AG04450 (cell line): ENCODE data around the gene PRRC2A. TPM values are rescaled to one million over a fixed set of nuclear protein-coding genes. Genes with fewer than 3 reads are reported as not detected.

Source experiments
- CTCF ChIA-PET: fragments of 300-600, 350-600 bp; formaldehyde crosslinking; extraction: SDS; loops from one replicate; lab custom pipeline; 2022; ENCODE audit warnings: antibody characterized with exemption, inconsistent platforms; lab: Charles Lee
- POLR2A ChIA-PET: fragments of 350-600 bp; formaldehyde crosslinking; extraction: SDS; loops from one replicate; lab custom pipeline; 2021; ENCODE audit warnings: antibody characterized with exemption, inconsistent platforms; lab: Yijun Ruan, JAX
- DNase-seq: peaks from one replicate; pipeline ENCODE4 v3.0.0-alpha.2; 2011; ENCODE audit warnings: low read depth, low spot score
- H3K27ac ChIP-seq: one replicate; pipeline ENCODE4 v1.5.1; 2012; ENCODE audit warnings: low read depth, low read length, control low read depth
- H3K27me3 ChIP-seq: one replicate; pipeline ENCODE4 v1.6.0; 2012; ENCODE audit warnings: low read length; ENCODE audit not compliant: control insufficient read depth, insufficient read depth
- H3K4me3 ChIP-seq: 2 replicates; pipeline ENCODE4 v1.5.1; 2011; ENCODE audit warnings: mild to moderate bottlenecking, low read depth, low read length, control low read depth
- H3K9me3 ChIP-seq: 2 replicates; pipeline ENCODE4 v1.5.1; 2012; ENCODE audit warnings: low read length; ENCODE audit not compliant: control insufficient read depth, insufficient read depth
- polyA plus RNA-seq: library from polyadenylated mRNA; depleted of rRNA; stranded (reverse); fragments of >200 nt; gene quantifications from 2 replicates; pipeline ENCODE4 v1.2.3, GENCODE V29; 2011
- TF ChIP-seq, protein P1 (sequence below): IDR thresholded peaks from 2 replicates; pipeline ENCODE4 v1.5.1; 2011; ENCODE audit warnings: low read depth, low read length, control low read depth, inconsistent platforms

The PRRC2A gene
- polyA plus RNA-seq, 1 experiment = 24.8 TPM

DNA sequence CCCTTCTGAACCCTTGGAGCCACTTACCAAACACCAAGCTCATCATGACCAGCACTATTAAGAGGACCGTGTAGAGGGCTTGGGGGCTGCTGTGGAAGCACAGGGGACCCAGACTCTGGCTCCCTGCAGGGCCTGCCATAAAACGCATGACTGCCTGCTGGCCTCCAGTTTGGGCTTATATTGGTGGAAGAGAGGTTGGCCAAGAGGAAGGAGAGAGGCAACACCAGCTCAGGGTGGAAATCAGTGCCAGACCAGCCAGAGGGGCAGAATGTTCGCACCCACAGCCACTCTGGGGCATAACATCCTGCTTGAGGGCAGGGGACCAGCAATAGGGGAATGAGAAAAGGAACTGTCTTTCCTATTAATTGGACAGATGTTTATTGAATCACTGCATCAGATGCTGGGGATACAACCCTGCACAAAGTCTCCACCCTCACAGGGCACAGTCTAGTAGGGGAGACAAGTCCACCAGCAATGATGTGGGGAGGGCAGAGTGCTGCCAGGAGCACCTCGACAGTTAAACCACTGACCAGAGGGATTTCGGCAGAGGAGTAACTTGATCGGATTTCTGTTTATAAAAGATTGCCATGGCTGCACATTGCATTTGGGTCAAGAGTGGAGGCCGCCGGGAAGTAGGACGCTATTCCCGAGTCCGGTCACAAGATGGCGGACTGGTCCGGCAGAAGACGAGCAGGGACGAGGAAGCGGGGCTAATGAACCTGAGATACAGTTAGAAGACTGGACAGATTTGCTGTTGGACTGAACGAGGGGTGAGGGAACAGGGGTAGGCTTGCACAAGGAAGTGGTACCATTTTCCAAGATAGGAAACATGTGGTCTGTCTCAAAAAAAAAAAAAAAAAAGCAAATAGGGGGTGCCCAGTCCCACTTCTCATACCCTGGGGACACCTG lies 60.0 kb downstream of the PRRC2A start, which contains the start of gene LY6G5C:
Gene LY6G5C, minus strand, starts transcription at position 842 of the 909 bp plus-strand sequence. Its CDS starts 694 bp downstream, at position 148.
- TF ChIP-seq, protein P1, sequence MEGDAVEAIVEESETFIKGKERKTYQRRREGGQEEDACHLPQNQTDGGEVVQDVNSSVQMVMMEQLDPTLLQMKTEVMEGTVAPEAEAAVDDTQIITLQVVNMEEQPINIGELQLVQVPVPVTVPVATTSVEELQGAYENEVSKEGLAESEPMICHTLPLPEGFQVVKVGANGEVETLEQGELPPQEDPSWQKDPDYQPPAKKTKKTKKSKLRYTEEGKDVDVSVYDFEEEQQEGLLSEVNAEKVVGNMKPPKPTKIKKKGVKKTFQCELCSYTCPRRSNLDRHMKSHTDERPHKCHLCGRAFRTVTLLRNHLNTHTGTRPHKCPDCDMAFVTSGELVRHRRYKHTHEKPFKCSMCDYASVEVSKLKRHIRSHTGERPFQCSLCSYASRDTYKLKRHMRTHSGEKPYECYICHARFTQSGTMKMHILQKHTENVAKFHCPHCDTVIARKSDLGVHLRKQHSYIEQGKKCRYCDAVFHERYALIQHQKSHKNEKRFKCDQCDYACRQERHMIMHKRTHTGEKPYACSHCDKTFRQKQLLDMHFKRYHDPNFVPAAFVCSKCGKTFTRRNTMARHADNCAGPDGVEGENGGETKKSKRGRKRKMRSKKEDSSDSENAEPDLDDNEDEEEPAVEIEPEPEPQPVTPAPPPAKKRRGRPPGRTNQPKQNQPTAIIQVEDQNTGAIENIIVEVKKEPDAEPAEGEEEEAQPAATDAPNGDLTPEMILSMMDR = peak; percentile 66
- H3K27ac ChIP-seq = peak within 1 kb of the TSS; percentile 78
- no peaks in the 10 kb centered on the region for H3K9me3 ChIP-seq
- ChIA-PET CTCF (interaction anchor here (0.6 to 2.1 kb wide), 16 partner anchors 10 to 272 kb away, joined by 3 to 9 read pairs (median 4); partner anchors contain the start of genes LSM2 and LY6G5B), POLR2A (interaction anchor here (0.8 kb wide), 2 partner anchors 23 to 155 kb away, joined by 3 to 10 read pairs; partner anchors contain the start of gene ABHD16A)
- DNase-seq = peak; percentile 91
- peak within 1 kb of the TSS; percentile 57 for H3K4me3 ChIP-seq
- no peaks in the 10 kb centered on the region for H3K27me3 ChIP-seq

DNA sequence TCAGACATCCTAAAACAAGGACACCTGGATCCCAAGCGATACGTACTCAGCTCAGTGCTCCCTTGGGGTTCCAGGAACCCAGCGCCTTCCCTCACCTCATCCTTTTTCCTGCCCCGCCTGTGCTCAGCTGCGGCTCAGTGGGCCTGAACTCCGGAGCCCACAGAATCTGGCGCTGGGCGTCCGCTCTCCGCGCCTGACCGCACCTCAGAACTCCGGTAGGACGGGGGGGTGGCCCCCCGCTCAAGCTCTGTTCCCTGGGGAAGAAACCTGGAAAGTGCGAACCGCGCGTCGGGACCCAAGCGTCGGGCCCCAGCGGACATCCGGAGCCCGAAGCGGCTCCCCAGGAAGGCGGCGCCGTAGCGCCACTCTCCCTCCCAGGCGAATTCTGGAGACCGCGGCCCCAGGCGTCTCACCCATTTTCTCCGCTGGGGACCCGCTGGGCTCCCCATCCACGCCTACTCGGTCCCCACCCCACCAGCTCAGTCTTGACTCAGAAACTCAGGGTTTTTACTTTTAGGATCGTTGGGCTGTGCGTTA lies 60.7 kb downstream of the PRRC2A start:
- no peak for DNase-seq
- TF ChIP-seq, protein P1 = no peak; the same call in 1 of the 2 replicates
- H3K27me3 ChIP-seq = no peaks in the 10 kb centered on the region
- ChIA-PET CTCF (interaction anchor here (0.7 to 2.1 kb wide), 13 partner anchors 9 to 271 kb away, joined by 3 to 9 read pairs (median 5); partner anchors contain the start of genes LSM2 and LY6G5B), POLR2A (interaction anchor here (0.6 to 0.8 kb wide), 3 partner anchors 22 to 168 kb away, joined by 3 to 10 read pairs (median 6); partner anchors contain the start of gene ABHD16A)
- H3K9me3 ChIP-seq = no peaks in the 10 kb centered on the region
- H3K4me3 ChIP-seq = peak overlapping the region; percentile 57
- H3K27ac ChIP-seq = peak overlapping the region; percentile 78

DNA sequence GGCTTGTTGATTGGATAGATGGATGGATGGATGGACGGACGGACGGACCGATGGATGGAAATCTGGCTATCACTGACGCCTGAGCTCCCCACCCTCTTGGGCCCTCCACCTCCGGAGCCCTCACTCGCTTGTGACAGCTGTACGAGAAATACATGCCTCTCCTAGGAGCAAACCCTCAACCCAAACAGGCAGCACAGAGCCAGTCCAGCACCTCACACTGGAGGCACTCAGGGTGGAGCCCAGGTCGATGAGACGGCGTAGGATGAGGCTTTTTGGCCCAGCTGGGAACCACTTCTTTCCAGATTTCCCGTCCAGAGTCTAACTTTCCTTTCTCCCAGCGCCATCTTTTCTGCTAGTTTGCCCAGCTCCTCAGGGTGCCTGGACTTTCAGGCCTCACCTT lies 63.1 kb downstream of the PRRC2A start:
- Histone ChIP-seq H3K9me3 (no peaks in the 10 kb centered on the region), H3K4me3 (no peak overlapping the region), H3K27me3 (no peaks in the 10 kb centered on the region), H3K27ac (no peak overlapping the region)
- TF ChIP-seq, protein P1 = no peak
- POLR2A ChIA-PET = no interaction called here
- no peak for DNase-seq
- CTCF ChIA-PET = no interaction called here

DNA sequence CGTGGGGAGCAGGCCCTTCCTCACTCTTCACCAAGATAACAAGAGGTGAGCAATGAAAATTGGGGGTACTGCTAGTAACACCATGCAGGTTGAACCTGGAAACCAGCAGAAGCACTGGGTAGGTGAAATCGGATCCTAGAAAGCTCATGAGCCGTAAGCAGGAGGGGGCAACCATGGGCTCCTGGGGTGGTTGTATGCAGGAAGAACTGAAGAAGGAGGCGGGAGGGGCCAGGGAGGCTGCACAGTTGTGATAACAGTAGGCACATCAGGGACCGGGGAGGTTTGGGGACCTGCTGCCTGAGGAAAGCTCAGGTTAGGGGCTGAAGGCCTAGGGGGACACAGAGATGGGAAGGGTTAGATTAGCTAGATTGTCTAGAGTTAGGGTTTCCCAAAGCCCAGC lies 66.0 kb downstream of the PRRC2A start:
- ChIA-PET POLR2A (no interaction called here), CTCF (no interaction called here)
- Histone ChIP-seq H3K9me3 (no peaks in the 10 kb centered on the region), H3K4me3 (no peak overlapping the region), H3K27me3 (no peaks in the 10 kb centered on the region), H3K27ac (no peak overlapping the region)
- no peak for DNase-seq
- TF ChIP-seq, protein P1 = no peak
